WTC11 (cell line): ENCODE results near the gene ADH1A.
"Not testable (repeated sequence)": the region's sequence is repeated elsewhere in the genome, so short reads cannot be mapped to it uniquely, and the experiment has no call there.

Source experiments
- ATF2 ChIP-seq: sonication (generic); formaldehyde crosslinking; IDR thresholded peaks from 2 replicates; pipeline ENCODE4 v1.8.1; 2022; ENCODE audit warnings: low read depth, missing genetic modification reagents, borderline replicate concordance
- CTCF ChIP-seq: fragments of 200-600 bp; IDR thresholded peaks from 2 replicates; pipeline ENCODE4 v1.8.0; 2022; ENCODE audit warnings: antibody characterized with exemption
- JAZF1 ChIP-seq: fragments of 250-450 bp; sonication (Bioruptor Pico); IDR thresholded peaks from 2 replicates; pipeline ENCODE4 v1.9.0; 2021; ENCODE audit warnings: moderate library complexity, mild to moderate bottlenecking, inconsistent platforms
- KAT7 ChIP-seq: sonication (generic); formaldehyde crosslinking; IDR thresholded peaks from 2 replicates; pipeline ENCODE4 v1.8.1; 2023; ENCODE audit warnings: missing genetic modification reagents, mild to moderate bottlenecking, borderline replicate concordance
- MAX ChIP-seq: sonication (generic); formaldehyde crosslinking; IDR thresholded peaks from 2 replicates; pipeline ENCODE4 v1.8.0; 2022; ENCODE audit warnings: mild to moderate bottlenecking, missing genetic modification reagents
- NR3C1 ChIP-seq: sonication (generic); formaldehyde crosslinking; conservative IDR thresholded peaks from 2 replicates; pipeline ENCODE4 v1.8.1; 2023; ENCODE audit warnings: low read depth, mild to moderate bottlenecking, missing genetic modification reagents
- TEAD4 ChIP-seq: sonication (generic); formaldehyde crosslinking; IDR thresholded peaks from 2 replicates; pipeline ENCODE4 v1.8.0; 2022; ENCODE audit warnings: mild to moderate bottlenecking, missing genetic modification reagents
- USF2 ChIP-seq: sonication (generic); formaldehyde crosslinking; IDR thresholded peaks from 2 replicates; pipeline ENCODE4 v1.8.1; 2023; ENCODE audit warnings: mild to moderate bottlenecking, missing genetic modification reagents, moderate library complexity
- ZBTB43 ChIP-seq: sonication (generic); formaldehyde crosslinking; IDR thresholded peaks from 2 replicates; pipeline ENCODE4 v1.8.1; 2023; ENCODE audit warnings: mild to moderate bottlenecking, missing genetic modification reagents
- ZNF263 ChIP-seq: sonication (generic); formaldehyde crosslinking; IDR thresholded peaks from 2 replicates; pipeline ENCODE4 v1.8.1; 2022; ENCODE audit warnings: low read depth, mild to moderate bottlenecking, moderate library complexity, missing genetic modification reagents

- not testable (repeated sequence) for TF ChIP-seq ZNF263 (CRISPR knock-in tag); CTCF; MAX; USF2 (CRISPR knock-in tag); ZBTB43 (CRISPR knock-in tag); TEAD4; NR3C1 (CRISPR knock-in tag); JAZF1 (CRISPR knock-in tag); ATF2 (CRISPR knock-in tag); KAT7 (CRISPR knock-in tag)
These were observed 57.4 kb downstream of the ADH1A start for GRCh38 chr4:99233397-99233796.
